Activated naive CD8-positive, alpha-beta T cell treated with anti-CD3 and anti-CD28 coated beads, Interleukin-2, amount 50 U/mL, for 16 hours (primary cell): Measurements from ENCODE around the gene ISLR.
"Not testable (repeated sequence)": the region's sequence is repeated elsewhere in the genome, so short reads cannot be mapped to it uniquely, and the experiment has no call there.

ENCODE experiments used
- DNase-seq: peaks from one replicate; pipeline ENCODE4 v3.0.0-alpha.2; 2020; ENCODE audit warnings: low read depth, low spot score

The ISLR gene

DNA sequence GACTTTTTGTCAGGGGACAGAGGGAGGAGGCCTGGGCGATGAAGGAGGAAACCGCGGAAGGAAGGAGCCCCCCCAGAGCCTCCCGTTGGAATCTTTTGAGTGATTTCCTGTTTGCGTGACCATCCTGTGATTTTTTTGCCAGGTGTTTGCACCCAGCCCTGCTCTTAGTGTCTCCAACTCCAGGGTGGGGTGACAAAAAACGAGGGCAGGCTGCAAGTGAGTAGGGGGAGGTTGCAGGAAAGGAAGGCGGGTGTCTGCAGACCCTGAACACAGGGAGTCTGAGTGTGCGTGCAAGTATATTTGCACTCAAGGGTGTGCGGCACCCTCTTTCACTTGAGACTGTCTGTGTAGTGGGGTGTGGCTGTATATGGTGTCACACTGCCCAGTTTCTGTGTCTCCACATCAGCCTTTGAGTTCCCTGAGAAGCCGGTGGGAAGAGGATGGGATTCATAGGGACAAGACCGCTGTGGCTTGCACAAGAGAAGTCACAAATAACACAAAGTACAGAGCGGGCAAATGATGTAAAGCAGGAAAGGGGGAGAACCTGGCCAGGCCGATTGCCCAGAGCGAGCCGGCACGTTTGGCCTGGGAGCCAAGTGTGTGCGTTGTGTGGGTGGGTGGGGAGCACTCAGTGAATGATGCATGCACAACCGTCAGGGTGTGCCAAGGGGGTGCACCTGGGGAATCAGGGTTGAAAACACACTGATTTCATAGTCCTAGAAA lies 36.5 kb upstream of the ISLR start:
- no peak for DNase-seq

DNA sequence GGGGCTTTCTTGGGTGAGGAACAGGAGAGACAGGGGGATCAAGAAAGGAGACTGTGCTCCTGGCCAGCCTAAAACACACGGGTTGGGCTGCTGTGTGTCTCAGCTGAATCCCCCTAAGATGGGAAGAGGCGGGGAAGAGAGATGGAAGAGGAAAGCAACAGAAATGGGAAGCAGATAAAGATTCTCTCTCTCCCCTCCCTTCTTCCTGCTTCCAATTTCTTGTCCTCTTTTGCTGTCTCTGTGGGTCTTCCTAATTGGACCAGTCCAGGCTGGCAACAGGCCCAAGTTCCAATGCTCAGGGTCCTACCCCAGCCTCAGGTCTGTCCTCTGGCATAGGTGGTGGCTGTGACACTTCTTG lies 36.0 kb upstream of the ISLR start:
- DNase-seq, result no peak

DNA sequence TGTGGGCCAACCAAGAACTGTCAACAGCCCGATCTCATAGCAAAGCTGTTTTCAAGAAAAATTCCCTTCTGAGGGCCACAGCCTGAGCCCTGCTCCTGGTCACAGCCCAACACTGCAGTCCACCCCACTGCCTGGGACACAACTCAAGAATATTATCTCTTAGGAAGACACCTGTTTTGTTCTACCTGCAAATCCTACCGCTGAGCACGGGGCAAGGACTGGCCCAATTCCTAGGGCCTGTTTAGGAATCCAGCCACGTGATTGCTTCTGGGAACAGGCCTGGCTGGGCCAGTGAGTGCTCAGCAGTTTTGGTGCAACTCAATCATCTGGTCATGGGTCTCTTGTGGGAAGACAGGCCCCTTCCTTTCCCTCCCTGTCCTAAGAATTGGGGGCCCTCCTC lies 34.9 kb upstream of the ISLR start:
- no peak for DNase-seq

DNA sequence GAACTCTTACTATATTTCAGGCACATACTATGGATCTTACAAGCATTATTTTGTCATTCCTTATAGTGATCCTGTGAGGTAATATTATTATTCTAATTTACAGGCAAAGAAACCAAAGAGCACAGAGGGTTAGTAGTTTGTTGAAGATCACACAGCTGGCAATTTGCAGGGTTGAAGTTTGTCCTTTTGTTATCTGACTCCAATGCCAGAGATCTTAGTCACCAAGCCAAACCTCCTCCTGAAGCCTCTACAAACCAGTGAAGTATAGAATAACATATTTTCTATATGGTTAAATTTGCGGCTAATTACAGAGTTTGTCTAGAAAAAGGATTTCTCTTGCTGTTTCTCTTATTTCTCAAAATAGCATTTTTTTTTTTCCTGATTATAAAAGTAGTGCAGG lies 31.9 kb upstream of the ISLR start:
- no peak for DNase-seq

DNA sequence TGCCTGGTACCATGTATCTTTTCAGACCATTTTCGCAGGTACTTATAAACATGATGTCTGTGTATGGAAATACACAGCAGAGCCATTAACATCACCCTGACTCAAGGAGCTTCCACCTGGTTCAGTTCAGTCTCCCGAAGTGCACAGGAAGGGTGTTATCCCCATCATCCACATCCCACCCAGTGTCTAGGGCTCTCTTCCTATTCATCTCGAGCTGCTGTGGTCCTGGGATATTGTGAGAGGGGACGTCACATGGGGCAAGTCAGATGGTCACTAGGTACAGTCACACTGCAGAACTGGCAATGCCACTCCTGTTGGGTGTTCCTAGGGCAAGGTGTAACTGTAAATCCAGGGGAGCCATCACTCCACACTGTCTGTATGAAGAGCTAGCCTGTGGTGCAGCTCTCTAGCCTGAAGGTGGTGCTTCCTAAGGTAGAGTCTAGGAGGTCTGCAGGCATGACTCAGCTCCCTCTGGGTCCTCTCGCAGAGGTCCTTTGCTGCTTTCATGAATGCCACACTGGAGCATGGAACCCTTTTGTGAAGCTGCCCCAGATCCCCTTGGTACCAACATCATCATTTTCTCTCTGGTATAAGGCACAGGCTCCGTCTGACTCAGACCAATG lies 29.2 kb upstream of the ISLR start:
- no peak for DNase-seq

DNA sequence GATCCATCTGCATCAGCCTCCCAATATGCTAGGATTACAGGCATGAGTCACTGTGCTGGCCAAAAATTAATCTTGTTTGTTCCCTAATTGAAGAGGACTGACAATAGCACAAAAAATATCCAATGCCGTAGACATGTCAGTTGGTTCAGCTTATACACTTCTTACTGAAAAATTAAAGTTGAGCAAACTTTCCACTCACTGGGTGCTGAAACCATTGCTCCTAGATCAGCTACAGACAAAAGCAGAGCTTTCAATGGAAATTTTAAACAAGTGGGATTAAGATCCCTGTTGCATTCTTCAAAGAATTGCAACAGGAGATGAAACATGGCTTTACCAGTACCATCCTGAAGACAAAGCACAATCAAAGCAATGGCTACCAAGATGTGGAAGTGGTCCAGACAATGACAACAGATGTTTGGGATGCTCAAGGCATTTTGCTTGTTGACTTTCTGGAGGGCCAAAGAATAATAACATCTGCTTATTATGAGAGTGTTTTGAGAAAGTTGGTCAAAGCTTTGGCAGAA lies 27.2 kb upstream of the ISLR start:
- DNase-seq, result no peak

DNA sequence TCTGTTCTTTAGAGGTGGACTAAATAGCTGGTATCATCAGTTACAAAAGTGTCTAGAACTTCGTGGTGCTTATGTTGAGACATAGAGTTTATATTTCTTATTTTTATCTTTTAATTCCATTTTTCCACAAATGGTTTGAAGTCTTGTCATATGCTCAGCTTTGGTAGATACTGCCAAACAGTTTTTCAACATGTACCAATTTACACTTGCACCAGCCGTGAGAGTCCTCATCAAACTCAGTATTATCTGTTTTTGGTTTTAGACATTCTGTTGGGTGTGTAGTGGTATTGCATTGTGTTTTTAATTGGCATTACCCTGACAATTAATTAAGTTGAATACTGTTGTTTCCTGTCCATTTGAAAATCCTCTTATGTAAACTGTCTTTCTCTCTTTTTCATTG lies 26.5 kb upstream of the ISLR start:
- no peak for DNase-seq

DNA sequence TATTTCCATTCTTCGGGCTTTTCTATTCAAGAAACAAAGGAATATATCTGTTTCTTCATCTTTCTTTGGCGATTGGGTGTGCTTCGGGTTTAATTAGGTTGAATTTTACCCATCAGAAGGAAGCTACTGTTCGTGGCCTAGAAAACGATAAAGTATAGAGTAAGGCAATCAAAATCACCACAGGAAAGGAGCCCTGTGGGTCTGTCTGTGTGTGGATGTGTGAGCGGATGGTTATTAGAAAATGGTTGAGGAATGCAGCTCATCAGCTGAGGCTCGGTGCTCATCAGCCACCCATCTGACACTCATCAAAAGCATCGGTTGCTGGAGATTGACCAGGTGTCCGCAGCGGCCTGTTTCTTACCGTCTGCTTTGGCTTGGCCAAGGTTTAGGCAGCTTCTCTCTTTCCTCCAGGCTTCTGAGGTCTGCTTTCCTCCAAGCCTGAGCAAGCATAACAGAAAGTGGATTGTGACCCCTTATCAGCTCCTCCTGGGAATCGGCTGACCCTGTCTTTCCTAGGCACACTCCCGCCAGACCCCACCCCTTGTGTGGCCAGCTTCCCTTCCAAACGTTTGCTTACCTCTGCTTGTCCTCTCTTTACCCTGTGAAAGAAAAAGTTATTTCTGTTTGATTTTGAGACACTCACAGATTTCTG lies 17.6 kb upstream of the ISLR start:
- no peak for DNase-seq

DNA sequence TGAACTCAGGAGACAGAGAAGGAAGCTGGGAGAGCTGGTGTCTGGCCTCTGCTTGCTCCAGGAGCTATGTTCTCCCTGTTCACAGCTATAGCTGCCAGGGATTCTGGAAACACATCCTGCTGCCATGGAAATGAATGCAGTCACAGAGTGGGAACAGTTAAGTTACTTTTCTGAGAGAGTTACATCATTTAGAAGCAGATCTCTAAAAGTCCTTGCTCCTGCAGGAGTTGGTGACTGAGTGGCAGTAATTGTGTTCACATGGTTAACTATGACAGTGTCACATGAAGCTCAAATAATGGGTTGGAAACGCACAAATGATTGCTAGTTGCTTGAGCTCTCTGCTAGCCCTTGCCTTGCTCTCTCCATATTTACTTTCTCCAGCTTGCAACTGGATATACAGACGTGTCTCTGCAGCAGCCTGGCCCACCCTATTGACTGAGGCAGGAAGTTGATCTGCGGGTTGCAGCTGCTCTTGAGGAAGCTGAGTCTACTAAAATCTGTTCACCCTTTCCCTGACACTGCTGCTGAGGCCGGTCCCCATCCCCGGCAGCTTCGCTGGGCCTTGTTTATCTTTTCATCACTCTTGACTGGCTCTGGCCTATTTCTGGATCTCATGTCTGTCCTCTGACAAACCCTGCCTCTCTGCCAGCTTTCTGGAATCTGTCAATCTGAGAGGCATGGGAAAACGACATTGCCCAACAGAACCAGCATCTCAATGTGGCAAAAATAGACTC lies 16.7 kb upstream of the ISLR start:
- no peak for DNase-seq

DNA sequence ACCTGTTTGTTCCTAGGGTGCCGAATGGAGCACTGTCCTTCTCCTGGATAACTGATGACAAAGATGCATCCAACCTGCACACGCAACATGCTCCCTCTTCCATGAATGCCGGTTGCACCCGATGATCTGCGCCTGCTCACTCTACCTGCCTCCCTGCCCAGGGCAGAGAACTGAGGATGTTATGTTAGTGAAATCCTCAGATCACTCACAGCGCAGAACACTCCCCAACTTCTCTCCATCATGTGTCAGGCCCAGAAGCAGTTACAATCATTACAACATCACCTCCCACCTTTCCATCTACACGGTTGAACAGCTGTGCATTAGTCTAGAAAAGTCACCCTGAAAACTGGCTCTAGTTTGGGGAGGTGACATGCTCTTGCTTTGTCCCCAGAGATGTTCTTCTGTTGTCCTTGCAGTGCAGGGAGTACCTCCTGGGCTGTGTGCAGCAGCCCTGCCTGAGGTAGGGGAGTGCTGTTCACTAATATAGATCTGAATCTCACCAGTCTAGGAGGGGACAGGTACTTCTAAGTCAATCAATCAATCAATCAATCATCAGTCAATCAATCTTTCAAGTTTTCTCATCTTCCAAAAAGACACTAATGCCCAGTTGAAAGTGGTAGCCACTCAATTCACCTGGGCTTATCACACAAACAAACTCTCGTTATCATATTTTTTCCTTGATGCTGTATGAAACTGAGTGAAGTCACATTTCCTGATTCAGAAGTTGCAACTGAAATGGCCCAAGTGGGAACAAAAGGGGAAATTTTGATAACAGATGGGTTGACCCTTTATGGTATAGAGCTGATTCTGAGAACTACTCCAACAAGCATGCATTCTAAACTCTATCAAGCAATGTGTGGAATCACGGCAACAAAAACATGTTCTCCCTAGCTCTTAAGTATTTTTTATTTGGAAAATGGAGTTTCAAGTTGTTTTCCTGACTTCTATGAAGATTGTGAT lies 15.4 kb upstream of the ISLR start:
- DNase-seq, result no peak

DNA sequence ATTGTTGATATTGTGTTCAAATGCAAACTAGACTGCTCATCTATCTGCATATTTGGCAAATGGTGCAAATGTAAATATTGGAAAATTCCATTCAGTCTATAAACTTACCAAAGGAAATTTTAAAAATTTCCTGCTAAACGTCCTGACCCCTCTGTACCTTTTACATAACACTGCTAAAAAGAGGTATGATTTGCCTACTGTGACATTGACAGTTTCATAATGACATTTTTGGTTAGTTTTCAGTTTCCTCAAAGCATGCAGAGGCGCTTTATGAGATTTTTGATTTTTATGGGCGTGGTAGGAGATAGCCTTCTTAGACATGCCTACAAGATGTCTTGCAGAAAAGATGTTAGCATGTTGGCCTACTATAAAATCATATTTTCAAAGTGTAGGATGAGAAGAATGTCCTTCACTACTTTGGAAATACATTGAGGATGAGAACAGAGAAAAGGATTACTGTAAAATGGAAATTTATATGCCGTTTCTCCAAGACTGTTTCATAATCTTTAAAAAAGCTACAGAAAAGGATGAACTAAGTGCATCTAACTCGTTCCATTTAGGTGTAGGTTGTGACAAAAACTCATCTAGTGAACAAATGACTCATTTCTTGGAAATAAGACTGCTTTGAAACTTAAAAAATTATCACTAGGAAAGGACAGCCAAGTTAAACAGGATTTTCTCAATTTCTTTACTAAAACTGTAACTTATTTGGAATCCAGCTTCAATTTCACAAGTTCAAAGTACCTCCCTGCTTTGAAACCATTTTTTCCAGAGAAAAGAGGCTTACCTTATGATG lies 14.5 kb upstream of the ISLR start:
- no peak for DNase-seq

DNA sequence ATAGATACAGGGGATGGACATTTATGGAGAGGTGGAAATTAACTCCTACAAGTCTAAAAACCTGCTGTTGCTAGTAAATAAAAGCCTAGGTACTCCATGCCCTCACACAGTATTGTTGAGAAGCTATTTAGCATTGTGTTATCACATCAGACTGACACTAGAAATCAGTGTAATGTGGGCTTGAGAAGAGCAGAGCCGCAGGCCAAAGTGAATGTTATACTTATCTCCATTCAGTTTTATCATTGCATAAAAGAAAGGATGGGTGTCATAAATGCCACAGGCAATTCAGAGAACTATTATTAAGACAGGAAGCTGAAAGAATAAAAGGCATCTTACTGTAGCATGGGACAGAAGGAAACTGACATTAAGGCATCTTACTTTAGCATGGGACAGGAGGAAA lies 13.7 kb upstream of the ISLR start:
- DNase-seq, result no peak

DNA sequence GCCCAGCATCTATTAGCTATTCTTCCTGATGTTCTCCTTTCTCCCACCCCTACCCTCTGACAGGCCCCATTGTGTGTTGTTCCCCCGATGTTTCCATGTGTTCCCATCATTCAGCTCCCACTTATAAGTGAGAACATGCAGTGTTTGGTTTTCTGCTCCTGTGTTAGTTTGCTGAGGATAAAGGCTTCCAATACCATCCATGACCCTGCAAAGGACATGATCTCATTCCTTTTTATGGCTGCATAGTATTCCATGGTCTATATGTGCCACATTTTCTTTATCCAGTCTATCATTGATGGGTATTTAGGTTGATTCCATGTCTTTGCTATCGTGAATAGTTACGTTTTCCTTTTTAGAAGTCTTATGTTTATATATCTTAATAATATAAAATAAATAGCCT lies 13.1 kb upstream of the ISLR start:
- not testable (repeated sequence) for DNase-seq

DNA sequence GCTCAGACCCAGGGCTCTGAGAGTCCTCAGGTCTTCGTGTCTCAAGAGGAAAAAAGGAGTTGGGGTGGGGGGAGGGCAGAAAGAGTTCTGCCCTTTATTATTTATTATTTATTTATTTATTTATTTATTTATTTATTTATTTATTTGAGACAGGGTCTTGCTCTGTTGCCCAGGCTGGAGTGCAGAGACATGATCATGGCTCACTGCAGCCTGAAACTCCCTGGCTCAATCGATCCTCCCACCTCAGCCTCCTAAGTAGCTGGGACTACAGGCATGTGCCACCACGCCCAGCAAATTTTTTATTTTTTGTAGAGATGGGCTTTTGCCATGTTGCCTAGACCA lies 11.3 kb upstream of the ISLR start:
- DNase-seq, result not testable (repeated sequence)

DNA sequence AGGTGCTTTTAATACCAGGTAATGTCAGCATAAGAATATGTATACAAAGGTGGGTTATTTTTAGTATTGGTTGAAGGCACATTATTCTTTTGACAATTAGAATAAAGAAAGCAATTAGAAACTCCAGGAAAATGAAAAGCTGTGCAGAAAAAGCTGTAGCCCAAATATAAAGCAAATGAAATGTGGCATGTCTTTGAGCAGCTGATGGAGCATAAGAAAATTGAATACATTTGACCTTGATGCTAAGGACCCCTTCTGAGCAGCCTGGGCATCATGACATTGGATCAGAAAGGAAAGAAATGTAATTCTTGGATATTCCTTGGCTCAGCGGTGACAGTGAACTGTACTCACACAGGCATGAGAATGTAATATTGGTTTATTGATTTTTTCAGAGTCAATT lies 8.0 kb upstream of the ISLR start:
- DNase-seq, result no peak

DNA sequence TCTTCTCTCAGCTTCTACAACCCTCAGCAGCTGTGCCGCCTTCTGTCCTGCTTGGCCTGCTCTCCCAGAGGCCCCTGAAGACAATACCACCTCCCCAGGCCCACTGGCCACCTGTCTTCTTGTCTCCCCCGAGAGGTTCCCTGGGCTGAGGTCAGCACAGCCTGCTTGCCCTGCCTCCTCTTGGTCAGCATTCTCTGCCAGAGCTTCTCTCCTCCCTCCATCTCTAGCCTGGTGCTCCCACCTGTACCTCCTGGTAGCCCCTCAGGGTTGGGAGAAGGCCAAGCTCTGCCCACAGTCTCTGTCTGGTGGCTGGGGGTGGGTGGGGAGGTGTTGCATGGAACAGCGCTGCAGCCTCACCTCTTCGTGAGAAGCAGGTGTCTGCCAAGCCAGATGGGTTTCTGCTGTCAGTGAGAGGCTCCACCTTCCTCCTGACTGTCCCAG lies 5.6 kb upstream of the ISLR start:
- DNase-seq, result no peak

DNA sequence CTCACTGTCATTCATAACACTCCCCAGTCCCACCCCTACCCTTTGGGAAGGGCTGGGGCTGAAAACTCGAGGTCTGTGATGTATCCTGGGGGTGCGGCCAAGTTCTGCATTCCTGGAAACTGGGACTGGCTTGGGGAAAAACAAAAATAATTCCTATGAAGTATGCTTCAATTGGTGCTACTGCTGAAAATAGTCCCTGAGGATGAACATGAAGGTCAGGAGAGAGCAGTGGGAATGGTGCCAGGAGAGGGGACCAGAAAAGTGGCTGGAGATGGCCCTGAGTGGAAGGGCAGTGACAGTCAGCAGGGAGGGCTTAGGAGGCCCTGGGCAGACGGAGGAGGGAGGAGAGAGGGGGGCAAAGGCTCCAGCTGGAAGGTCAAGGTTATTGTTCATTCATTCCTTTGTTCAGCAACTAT lies 4.8 kb upstream of the ISLR start:
- no peak for DNase-seq

DNA sequence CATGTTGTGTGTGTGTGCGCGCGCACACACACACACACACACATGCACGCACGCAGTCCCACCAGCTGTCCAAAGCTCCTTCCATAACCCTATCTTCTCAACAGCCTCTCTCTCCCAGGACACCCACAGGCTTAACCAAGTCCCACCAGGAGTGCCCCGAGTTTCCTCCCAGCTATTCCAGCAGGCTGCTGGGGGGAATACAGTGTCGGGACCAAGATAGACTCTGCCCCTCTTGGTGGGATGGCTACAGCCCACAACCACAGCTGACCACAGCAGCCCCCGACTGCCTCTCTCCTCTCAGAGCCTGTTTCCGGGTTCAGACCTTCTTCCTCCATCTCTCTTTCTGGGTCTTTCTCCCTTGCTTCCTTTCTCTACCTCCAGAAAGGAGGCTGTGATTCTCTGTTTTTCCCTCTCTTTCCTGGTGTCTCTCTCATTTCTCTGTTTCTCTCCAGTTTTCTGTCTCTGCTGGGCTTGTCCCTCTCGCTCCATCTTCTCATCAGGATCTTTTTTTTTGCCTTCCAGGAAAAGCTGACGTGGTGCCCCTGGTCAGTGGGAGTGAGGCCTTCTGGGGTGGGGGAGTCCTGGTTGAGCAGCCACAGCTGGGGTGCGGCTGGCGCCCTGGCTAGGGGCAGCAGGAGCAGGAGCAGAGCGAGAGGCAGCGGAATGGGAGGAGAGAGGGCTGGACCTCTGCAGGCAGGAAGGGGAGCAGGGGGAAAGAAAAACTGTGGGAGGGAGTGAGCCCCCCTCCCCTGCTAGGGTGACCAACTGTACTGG lies 3.3 kb upstream of the ISLR start:
- no peak for DNase-seq

DNA sequence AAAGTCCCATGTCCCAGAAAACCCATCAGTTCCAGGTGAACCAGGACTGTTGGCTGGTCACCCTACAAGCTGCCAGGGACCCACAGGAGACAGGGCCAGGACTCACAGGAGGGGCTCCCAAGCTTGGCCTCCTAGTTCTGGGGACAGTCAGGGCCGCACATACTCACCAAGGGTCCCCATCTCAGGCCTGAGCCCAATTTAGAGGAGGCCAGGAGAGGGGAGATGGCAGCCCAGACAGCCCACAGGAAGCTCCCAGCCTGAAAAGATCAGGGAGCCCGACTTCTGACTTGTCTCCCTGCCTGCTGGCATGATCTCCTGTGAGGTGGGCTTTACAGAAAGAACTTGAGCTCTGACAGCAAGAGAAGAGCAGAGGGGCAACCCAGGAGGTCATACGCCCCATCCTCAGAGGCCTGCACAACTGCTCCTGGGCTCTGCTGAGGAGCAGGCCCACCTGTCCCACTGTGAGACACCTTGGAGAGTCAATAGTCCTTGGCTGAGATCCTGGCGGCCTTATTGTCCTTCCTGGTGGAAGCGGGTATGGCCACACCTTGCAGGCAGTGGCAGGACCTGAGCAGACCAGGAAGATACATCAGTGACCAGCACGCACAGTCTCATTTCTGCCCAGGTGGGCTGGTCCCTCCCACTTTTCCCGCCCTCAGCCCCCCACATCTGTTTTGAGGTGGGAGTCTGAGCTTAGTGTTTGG lies 2.5 kb upstream of the ISLR start:
- DNase-seq, result no peak
